Activated CD4-positive, alpha-beta T cell treated with anti-CD3 and anti-CD28 coated beads, Interleukin-2, amount 50 U/mL, for 48 hours (primary cell): Measurements from ENCODE around the gene NSRP1.
A peak's percentile ranks its signal among the peaks of the same experiment; 100 is the strongest.
"Not testable (repeated sequence)": the region's sequence is repeated elsewhere in the genome, so short reads cannot be mapped to it uniquely, and the experiment has no call there.

Source experiments
- DNase-seq, 2 experiments: peaks; one replicate each; pipeline ENCODE4 v3.0.0-alpha.2; 2020

NSRP1 gene

DNA sequence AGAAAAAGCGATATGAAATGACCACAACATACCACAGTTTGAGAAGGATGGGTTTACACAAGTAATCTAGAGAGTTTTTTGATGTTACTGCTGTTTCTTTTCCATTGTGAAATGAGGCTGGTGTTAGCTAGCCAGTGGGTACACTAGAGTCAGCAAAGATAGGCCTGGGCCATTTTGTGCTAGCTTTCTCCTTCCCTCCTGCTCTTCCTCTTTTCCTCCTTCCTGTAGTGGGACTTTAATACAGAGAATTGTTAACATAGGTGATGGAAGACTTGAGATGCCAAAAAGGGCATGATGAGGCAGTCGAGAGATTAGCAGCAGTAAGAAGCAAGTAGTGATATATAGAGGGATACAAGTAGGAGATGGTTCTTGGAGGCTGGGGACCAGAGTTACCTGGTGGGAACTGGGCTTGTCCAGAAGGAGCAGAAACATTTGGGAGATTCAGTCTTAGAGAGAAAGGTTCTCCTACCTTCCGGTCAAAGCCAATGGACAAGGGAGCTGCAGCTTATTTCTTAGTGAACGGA is 7.7 kb downstream of the NSRP1 start:
- DNase-seq = no peak

DNA sequence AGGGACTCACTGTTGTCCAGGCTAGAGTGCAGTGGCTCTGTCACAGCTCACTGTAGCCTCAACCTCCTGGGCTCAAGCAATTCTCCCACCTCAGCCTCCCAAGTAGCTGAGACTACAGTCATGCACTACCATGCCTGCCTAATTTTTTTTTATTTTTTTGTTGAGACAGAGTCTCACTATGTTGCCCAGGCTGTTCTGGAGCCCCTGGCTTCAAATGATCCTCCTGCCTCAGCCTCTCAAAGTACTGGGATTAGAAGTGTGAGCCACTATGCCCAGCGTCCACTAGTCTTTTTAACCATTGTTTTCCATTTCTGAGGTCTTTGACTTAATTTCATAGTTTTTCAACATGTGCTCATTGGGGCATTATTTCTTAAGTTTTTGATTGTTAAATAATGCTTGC is 13.5 kb downstream of the NSRP1 start:
- no peak for DNase-seq

DNA sequence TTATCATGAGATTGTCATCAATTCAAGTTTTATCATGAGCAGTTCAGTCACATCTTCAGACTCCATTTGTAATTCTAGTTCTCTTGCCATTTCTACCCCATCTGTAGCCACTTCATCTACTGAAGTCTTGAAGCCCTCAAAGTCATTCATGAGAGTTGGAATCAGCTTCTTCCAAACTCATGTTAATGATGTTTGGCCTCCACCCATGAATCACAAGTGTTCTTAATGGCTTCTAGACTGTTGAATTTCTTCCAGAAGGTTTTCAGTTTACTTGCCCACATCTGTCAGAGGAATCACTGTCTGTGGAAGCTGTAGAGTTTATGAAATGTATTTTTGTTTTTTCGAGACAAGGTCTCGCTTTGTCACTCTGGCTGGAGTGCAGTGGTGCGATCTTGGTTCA is 16.0 kb downstream of the NSRP1 start:
- no peak for DNase-seq

DNA sequence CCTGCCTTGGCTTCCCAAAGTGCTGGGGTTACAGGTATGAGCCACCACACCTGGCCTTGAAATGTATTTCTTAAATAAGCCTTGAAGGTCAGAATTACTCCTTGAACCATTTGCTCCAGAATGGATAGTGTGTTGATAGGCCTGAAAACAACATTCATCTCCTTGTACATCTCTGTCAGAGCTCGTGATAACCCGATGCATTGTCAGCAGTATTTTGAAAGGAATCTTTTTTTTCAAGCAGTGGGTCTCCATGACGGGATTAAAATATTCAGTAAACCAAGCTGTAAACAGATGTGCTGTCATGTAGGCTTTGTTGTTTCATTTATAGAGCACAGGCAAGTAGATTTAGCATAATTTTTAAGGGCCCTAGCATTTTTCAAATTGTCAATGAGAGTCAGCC is 16.6 kb downstream of the NSRP1 start:
- no peak for DNase-seq

DNA sequence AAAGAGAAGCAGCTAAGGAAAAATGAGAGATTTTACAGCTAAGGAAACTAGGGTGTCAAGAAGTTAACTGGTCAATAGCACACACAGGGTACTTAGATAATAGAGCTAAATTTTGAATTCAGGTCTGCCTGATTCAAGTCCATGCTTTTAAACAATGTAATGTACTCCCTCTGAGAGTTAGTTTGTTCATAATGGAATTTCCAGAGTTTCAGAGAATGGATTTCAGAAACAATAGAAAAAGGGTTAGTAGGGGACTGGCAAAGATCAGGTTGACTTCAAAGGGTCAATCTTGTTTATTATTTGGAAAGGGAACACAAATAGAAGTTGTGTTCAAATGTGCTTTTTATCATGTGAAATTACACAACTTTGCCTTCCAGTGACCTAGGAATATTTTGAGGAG is 17.9 kb downstream of the NSRP1 start:
- no peak for DNase-seq

DNA sequence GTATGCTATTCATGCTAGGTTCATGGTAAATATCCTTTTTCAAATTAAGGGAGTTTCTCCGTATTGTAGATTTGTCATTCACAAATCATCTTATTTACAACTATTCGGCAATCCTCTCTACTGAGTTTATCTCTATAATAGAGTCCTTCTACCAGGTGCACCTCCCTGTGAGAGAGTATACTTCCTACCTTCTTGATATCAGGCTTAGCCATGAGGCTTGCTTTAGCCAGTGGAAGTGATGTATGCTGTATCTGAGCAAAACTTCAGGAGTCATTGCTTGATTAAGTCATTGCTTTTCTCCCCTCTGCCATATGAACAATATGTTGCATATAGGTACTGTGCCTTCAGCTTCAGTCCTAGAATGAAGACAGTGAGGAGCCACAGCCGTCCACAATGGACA is 20.5 kb downstream of the NSRP1 start:
- DNase-seq = no peak

DNA sequence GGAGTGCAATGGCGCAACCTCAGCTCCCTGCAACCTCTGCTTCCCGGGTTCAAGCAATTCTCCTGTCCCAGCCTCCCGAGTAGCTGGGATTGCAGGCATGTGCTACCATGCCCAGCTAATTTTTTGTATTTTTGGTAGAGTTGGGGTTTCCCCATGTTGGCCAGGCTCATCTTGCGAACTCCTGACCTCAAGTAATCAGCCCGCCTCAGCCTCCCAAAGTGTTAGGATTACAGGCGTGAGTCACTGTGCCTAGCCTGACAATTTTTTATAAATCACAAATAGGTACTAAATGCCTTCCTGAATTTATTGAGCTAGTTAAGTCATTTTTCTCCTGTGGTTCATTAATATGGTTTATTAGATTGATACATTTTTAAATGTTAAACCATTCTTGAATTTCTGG is 31.2 kb downstream of the NSRP1 start:
- DNase-seq = not testable (repeated sequence)

DNA sequence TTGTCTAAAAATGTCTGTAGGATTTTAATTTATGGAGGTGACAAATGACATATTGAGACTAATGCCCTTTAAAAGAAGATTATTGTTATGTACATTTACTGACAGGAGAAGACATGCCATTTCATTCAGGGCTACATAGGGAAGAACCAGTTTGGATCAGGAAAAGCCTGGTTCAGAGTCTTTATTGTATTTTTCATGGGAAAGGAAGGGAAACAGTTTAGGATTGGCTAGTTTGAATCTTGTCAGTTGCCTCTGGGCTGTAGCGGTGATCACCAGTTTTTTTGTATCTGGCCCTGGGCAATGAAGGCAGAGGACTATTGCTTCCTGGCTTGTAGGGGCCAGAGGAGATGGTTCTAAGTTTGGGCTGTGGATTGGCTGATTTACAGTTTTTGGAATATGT is 31.8 kb downstream of the NSRP1 start:
- no peak for DNase-seq

DNA sequence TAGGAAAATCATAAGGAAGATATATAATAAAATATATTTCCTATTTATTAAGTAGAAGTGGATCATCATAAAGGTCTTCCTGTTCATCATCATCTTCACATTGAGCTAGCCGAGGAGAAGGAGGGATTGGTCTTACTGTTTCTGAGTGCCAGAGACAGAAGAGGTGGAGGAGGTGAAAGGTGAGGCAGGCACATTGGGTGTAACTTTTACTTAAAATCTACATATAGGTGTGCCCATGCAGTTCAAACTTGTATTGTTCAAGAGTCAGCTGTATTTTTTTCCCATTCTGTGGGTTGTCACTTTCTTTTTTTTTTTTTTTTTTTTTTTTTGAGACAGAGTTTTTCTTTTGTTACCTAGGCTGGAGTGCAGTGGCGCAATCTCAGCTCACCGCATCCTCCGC is 34.9 kb downstream of the NSRP1 start:
- no peak for DNase-seq

DNA sequence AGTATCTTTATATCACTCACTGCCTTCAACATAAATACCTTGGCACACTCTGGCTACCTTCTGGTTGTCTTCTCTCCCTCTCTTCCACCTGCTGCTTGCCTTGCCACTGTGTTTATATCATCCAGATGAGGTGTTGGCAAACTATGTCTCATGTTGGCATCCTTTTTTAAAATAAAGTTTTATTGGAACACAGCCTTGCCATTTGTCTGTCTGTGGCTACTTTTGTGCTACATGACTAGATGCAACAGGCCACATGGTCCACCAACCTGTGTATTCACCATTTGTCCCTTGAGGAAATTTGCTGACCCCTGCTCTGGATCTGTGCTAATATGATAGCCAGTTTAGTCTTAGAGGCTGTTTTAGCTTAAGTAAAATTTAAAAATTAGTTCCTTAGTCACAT is 36.8 kb downstream of the NSRP1 start:
- DNase-seq = no peak

DNA sequence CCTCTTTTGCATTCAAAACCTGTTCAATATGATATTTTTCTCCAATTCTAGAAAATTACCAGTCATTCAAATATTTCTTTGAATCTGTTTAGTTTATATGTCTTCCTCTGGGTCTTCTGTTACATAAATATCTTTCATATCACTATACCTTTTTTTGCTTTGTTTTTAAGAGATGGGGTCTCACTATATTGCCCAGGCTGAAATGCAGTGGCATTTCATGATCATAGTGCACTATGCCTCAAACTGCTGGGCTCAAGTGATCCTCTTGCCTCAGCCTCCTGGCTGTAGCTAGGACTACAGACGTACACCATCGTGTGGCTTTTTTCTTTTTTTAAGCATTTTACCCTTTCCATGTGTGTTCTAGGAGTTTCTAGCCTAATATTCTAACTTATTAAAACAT is 38.8 kb downstream of the NSRP1 start:
- DNase-seq = no peak

DNA sequence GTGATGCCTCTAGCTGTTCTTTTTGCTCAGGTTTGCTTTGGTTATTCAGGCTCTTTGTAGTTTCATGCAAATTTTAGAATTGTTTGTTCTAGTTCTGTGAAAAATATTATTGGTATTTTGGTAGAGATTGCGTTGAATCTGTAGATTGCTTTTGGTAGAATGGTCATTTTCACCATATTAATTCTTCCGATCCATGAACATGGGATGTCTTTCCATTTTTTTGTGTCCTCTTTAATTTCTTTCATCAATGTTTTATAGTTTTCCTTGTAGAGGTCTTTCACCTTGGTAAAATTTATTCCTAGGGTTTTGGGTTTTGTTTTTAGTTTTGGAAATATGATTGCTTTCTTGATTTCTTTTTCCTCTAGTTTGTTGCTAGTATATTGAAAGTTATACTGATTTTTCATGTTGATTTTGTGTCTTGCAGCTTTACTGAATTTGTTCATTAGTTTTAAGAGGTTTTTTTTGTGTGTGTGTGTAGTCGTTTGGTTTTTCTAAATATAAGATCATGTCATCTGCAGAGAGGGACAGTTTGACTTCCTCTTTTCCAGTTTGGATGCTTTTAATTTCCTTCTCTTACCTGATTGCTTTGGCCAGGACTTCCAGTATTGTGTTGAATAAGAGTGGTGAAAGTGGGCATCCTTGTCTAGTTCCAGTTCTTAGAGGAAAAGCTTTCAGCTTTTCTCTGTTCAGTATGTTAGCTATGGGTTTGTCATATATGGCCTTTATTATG is 42.4 kb downstream of the NSRP1 start:
- DNase-seq = no peak

DNA sequence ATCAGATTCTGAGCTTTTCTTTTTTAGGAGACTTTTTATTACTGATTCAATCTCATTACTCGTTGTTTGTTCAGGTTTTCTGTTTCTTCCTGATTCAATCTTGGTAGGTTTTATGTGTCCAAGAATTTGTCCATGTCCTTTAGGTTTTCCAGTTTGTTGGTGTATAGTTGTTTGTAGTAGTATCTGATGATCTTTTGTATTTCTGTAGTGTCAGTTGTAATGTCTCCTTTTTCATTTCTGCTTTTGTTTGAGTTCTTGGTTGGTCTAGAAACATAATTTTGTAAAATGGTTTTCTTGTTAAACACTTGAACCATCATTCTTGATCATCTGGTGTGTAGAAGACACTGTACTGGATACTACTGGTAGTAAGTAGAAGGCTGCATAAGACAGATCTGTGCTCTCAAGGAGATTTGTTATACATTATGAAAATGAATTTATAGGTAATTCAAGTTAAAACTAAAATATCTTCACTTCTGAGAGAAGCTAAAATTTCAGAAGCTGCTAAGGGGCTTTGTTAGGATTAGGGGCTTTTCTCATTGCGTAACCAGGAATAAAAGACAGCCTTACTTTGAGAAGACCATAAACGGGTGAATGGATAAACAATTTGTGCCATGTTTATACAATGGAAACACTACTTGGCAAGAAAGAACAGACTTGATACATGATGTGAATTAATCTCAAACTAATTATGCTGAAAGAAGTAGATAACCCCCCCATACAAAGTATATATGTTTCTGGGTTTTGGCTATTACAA is 44.0 kb downstream of the NSRP1 start:
- no peak for DNase-seq

DNA sequence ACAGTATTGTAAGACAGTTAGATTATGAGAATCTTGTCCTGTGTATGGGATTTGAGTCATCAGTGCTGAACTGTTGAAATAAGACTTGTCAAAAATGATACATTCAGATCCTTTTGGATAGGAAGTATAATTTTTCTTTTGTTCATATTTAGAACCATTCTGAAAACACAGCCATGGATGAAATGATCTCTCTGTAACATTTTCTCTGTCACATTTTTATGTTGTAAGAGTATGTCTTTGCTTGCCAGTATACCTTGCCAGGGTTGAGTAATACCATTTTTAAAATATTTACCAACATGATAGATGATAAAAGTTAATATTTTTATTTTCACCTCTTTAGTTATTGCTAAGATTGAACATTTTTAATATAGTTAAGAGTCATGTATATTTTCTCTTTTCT is 45.0 kb downstream of the NSRP1 start:
- DNase-seq = no peak

DNA sequence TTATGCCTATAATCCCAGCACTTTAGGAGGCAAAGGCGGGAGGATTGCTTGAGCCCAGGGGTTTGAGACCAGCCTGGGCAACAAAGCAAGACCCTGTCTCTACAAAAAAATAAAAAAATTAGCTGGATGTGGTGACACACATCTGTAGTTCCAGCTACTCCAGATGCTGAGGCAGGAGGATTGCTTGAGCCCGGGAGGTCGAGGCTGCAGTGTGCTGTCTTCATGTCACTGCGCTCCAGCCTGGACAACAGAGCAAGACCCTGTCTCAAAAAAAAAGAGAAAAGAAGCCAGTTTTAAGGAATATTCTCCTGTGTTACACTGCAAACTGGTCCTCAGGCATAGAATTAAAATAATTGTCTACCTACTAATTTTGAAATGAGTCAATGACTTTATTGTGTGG is 47.9 kb downstream of the NSRP1 start:
- no peak for DNase-seq

DNA sequence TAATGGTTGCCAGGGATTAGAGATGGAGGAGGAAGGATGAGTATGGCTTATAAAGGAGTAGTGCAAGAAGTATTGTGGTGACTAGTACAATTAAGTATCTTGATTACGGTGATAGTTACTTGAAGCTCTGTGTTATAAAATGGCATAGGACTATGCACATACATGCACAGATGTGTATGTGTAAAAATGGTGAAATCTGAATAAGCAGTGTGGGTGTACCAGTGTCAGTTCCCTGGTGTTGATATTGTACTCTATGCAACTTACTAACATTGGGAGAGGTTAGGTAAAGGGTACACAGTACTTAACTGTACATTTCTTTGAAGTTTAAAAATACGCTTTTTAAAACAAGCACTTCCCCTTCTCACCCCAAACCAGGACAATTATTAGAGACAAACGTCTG is 48.5 kb downstream of the NSRP1 start:
- DNase-seq = no peak

DNA sequence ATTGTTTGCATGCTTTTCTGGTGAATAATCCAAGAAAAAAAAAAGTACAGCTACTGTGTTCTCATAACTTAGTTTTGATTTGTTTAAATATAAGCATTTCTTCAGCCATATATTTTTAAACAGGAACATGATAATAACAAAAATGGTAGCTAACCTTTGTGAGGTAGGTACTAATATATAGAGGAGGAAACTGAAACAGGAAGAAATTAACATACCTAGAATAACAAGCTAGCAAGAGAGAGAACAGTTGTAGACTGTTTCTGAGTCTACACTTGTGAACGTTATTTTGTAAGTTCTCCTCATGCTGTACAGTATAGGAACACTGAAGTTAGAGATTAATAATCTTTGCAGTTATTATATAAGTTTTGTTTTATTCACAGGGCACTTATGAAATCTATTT is 49.3 kb downstream of the NSRP1 start:
- no peak for DNase-seq

DNA sequence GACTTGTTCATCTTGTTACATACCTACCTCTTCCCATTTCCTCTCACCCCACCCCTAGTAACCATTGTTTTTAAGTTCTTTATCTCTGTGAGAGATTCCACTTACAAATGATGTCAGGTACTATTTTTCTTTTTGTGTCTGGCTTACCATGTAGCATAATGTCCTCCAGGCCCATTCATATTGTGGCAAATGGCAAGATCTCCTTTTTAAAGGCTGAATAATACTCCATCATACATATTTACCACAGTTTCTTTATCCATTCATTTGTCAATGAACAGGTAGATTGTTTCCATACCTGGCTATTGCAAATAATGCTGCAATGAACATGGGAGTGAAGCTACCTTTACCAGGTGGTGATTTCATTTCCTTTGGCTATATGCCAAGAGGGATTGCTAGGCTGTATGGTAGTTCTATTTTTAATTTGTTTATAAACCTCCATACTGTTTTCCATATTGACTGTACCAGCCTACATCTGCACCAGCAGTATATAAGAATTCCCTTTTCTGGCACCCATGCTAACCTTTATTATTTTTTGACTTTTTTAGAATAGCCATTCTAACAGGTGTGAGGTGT is 53.9 kb downstream of the NSRP1 start:
- no peak for DNase-seq

DNA sequence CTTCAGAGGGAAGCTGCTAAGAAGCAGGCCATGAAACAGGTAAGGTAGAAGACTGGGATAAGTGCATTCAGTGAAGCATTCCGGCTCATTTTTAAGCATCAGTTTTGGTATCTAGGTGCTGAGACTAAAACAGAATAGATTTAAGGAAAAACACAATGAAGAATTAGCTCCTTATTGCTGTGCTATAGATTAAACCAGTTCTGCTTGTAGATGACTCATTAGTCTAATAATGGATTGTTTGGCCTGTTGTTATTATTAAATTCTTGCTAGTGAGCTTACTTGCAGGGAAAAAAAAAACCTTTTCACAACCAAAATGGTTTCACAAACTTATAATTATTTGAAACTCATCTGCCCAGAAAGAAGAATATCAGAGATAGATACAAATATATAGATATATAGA is 55.9 kb downstream of the NSRP1 start:
- DNase-seq = no peak

DNA sequence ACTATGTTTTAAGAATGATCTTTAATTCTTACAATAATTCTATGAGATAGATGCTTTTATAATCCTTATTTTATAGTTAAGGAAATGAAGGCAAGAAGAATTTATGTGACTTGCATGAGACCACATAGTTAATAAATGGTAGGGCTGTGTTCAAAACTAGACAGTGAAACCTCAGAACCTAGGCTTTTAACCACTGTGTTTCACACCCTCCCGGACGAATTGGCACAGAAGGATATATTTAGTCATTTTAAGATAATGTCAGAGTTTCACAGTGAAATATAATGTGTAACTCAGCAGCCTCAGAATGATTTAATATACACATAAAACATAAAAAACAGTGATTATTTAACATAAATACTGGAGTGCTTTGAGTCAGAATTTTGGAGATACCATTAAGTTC is 57.0 kb downstream of the NSRP1 start:
- DNase-seq = peak in 1 of 2 experiments; percentile 19

DNA sequence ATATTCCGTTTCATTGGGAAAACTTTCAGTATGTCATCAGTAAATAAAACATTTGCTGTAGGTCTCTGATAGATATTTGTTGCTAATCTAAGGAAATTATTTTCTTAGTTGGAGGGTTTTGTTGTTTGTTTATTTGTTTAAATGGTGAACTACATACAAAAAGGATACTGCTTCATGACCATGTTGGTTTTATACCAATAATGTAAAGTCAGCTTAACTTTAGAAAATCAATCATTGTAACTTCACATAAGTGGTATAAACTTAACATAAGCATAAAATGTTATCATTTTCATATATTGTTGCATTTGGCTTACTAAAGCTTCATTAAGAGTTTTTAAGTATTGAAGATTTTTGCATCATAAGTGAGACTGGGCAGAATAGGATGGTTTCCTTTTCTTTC is 57.9 kb downstream of the NSRP1 start:
- DNase-seq = no peak

DNA sequence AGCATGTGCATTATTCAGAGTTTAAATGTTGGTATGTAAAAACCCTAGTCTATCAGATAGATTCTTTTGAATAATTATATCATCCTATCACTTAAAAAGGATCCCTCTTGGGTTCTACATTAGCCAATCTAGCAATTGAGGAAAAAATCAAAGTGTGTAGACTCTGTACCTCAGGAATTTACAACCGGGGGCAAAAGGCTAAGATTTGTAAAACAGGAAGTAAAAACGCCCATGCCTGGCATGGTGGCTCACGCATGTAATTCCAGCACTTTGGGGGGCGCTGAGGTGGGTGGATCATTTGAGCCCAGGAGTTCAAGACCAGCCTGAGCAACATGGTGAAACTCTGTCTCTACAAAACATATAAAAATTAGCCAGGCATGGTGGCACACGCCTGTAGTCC is 60.2 kb downstream of the NSRP1 start:
- no peak for DNase-seq

DNA sequence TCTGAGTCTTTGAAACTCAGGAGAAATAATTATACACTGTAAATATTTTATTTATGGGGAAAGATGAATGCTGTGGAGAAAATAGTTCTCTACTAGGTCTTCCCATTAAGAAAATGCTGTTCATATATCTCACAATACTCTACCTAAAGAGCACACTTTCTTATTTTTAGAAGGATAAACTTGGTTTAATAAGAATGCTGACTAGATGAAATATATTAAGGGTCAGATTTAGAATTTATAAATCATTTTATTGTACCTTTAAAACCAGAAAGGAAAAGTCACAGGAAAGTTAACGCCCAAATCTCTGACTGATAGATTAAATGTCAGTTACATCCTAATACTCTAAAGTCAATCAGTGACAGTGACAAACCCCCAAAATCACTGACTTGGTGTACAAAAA is 70.1 kb downstream of the NSRP1 start:
- DNase-seq = no peak

DNA sequence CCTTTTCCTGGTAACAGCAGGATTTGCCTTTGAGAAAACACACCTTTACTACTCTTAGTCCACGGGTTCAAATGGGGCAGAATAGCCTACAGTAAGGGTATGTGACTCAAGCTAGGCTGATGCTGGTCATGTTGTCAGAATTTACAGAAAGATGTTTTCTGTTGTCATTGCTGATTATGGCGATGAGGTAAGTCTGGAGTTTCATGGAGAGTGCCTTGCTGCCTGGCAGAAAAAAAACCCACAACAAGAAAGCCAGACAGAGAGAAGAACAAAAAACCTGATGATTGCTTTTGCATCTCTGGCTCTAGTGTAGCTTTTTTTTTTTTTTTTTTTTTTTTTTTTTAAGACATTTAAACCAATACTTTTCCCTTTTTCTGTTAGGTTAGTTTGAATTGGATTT is 71.0 kb downstream of the NSRP1 start:
- DNase-seq = no peak
